MM.1S (cell line): ENCODE measurements around the gene NBPF1.
"Not testable (repeated sequence)": the region's sequence is repeated elsewhere in the genome, so short reads cannot be mapped to it uniquely, and the experiment has no call there.

Experiments used
- DNase-seq: peaks from one replicate; pipeline ENCODE4 v3.0.0-alpha.2; 2015
- H2AFZ ChIP-seq: fragments of 300-600 bp; sonication (generic); 2 replicates; pipeline ENCODE4 v1.6.0; 2016; ENCODE audit warnings: antibody characterized with exemption, low read length
- H3F3A ChIP-seq: fragments of 300-600 bp; sonication (generic); 2 replicates; pipeline ENCODE4 v1.6.1; 2016; ENCODE audit warnings: mild to moderate bottlenecking, antibody characterized with exemption, low read length, moderate library complexity, mixed read lengths; ENCODE audit not compliant: insufficient read depth
- H3K27ac ChIP-seq: fragments of 300-600 bp; sonication (generic); 2 replicates; pipeline ENCODE4 v1.5.1; 2016; ENCODE audit warnings: mild to moderate bottlenecking, low read length
- H3K27me3 ChIP-seq: fragments of 300-600 bp; sonication (generic); replicated peaks from 2 replicates; pipeline ENCODE4 v1.6.0; 2016; ENCODE audit warnings: low read length; ENCODE audit not compliant: insufficient read depth
- H3K36me3 ChIP-seq: fragments of 300-600 bp; sonication (generic); replicated peaks from 2 replicates; pipeline ENCODE4 v1.6.1; 2016; ENCODE audit warnings: mild to moderate bottlenecking, low read length, mixed read lengths; ENCODE audit not compliant: insufficient read depth
- H3K4me1 ChIP-seq: fragments of 300-600 bp; sonication (generic); 2 replicates; pipeline ENCODE4 v1.6.1; 2016; ENCODE audit warnings: low read length, mixed read lengths
- H3K4me2 ChIP-seq: fragments of 300-600 bp; sonication (generic); 2 replicates; pipeline ENCODE4 v1.6.0; 2016; ENCODE audit warnings: low read depth, low read length
- H3K4me3 ChIP-seq: fragments of 300-600 bp; sonication (generic); 2 replicates; pipeline ENCODE4 v1.5.1; 2016; ENCODE audit warnings: low read length, mixed read lengths
- H3K79me2 ChIP-seq: fragments of 300-600 bp; sonication (generic); 2 replicates; pipeline ENCODE4 v1.6.1; 2016; ENCODE audit warnings: mixed run types, low read length, mixed read lengths
- H3K9ac ChIP-seq: fragments of 300-600 bp; sonication (generic); 2 replicates; pipeline ENCODE4 v1.6.1; 2016; ENCODE audit warnings: low read length, mixed read lengths
- H3K9me2 ChIP-seq: fragments of 300-600 bp; sonication (generic); replicated peaks from 2 replicates; pipeline ENCODE4 v1.6.1; 2016; ENCODE audit warnings: mild to moderate bottlenecking, low read length, mixed read lengths; ENCODE audit not compliant: insufficient read depth
- H3K9me3 ChIP-seq: fragments of 300-600 bp; sonication (generic); replicated peaks from 2 replicates; pipeline ENCODE4 v1.6.1; 2016; ENCODE audit warnings: mild to moderate bottlenecking, low read length, mixed read lengths; ENCODE audit not compliant: insufficient read depth
- H4K20me1 ChIP-seq: fragments of 300-600 bp; sonication (generic); 2 replicates; pipeline ENCODE4 v1.6.1; 2016; ENCODE audit warnings: mild to moderate bottlenecking, low read length, moderate library complexity, mixed read lengths; ENCODE audit not compliant: insufficient read depth

NBPF1 gene

DNA sequence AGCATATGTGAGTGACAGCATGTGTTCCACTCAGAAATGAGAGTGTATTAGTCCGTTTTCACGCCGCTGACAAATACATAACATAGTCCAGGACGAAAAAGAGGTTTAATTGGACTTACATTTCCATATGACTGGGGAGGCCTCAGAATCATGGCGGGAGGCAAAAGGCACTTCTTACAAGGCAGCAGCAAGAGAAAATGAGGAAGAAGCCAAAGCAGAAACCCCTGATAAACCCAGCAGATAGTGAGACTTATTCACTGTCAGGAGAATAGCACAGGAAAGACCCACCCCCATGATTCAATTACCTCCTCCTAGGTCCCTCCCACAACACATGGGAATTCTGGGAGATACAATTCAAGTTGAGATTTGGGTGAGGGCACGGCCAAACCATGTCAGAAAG, 75.8 kb downstream of the NBPF1 start:
- H3K9ac ChIP-seq, H3K27ac ChIP-seq, H4K20me1 ChIP-seq, H3K27me3 ChIP-seq, H3K36me3 ChIP-seq, H3K9me3 ChIP-seq, H3K79me2 ChIP-seq, H3K4me3 ChIP-seq, H2AFZ ChIP-seq, H3K9me2 ChIP-seq, H3K4me1 ChIP-seq, DNase-seq, H3K4me2 ChIP-seq, H3F3A ChIP-seq: not testable (repeated sequence)

DNA sequence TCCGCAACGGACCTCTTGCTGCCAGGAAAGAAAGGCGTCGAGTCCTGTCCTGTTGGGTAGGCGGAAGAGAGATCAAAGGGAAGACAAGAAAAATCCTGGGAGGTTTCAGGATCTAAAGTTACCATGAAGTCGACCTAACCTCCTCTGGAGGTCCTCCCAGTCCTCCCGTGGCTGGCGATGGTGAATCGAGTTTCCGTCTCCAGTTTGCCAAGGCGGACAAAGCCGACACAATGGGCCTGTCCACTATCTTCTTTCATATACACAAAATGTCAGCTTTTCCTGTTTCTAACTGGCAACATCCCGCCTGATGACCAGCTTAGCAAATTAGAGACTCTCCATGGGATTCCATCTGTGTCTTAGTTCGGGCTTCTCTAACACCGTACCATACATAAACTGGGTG, 76.6 kb downstream of the NBPF1 start:
- not testable (repeated sequence) for H3K36me3 ChIP-seq

DNA sequence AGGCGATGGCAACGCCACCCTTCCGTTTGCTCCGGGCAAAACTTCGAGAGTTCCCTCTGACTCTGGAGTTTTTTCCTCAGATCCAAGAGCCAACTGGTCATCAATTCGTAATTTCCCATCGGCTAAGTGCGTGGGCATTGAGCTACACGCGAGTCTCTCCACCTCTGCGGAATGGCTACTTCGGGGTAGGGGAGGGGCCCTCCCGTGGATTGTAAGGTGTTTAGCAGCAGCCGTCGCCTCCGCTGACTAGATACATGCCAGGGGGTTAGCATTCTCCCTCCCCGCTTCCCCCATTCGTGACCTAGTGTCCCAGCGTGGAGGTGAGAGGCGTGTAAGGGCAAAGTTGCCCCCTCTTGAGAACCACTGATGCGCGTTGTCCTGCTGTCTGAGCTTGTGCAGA, 77.5 kb downstream of the NBPF1 start:
- not testable (repeated sequence) for H3K27ac ChIP-seq, H4K20me1 ChIP-seq, DNase-seq, H3K9me3 ChIP-seq, H3K4me1 ChIP-seq, H3K4me3 ChIP-seq, H3K36me3 ChIP-seq, H3K9me2 ChIP-seq, H2AFZ ChIP-seq, H3K4me2 ChIP-seq, H3F3A ChIP-seq, H3K79me2 ChIP-seq, H3K9ac ChIP-seq
- peaks cover 15% of the 10 kb centered on the region for H3K27me3 ChIP-seq

More for the DNA sequence above, 76.6 kb downstream of the NBPF1 start:
- not testable (repeated sequence) for H3K4me2 ChIP-seq, H3K27ac ChIP-seq, H3K79me2 ChIP-seq, H3K4me3 ChIP-seq, H4K20me1 ChIP-seq, H2AFZ ChIP-seq, H3K9ac ChIP-seq, H3K4me1 ChIP-seq, H3K9me3 ChIP-seq, H3F3A ChIP-seq, DNase-seq, H3K27me3 ChIP-seq, H3K9me2 ChIP-seq

DNA sequence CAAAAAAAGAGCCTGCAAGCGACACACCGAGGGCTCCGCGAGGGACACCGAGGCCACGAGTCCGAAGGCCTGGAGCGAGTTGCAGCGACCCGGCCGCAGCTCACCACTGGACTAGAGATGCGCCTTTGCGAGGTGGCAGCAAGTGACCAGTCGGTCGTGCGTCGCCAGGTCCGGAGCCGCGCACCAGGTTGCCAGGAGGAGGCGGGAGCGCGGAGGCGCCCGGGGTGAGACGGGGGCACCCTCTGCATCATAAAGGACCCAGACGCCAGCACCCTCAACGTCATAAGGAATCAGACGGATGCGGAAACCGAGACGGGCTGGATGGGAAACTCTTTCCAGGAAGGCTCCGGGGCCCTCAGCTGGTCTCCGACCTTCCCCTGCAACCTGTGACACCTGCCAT, 77.9 kb downstream of the NBPF1 start:
- not testable (repeated sequence) for H2AFZ ChIP-seq, H3K27ac ChIP-seq, H3K4me2 ChIP-seq, H3K4me3 ChIP-seq, H3K36me3 ChIP-seq, H3K9me3 ChIP-seq, H3K9me2 ChIP-seq, H4K20me1 ChIP-seq, H3K4me1 ChIP-seq, H3K9ac ChIP-seq, H3K79me2 ChIP-seq, H3F3A ChIP-seq, DNase-seq
- peaks cover 15% of the 10 kb centered on the region for H3K27me3 ChIP-seq

DNA sequence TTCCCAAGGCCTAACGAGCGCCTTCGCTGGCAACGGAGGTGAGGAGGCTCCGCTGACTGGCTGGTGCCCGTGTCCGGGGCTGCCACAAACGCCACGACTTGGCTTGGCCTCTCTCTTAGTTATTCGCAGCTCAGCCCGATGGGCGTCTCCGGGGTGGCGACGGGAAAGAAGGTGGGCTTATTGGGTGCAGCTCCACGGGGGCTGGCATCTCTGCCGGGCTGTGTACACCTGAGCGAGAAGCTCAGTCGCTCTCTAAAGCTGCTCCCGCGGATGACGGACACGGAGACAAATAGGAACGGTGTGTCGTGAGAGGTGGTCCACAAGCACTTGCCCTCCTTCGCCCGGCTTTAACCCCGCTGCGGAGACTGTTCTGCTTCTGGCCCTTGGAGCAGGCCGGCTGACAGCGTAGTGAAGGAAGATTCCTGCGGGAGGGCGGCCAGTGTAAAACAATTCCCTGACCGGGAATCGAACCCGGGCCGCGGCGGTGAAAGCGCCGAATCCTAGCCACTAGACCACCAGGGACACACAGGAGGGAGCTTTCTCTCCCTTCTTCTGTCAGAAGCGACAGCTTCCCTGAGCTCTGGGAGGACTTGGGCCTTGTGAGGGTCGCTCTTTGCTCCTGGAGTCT, 78.4 kb downstream of the NBPF1 start:
- not testable (repeated sequence) for H3K9me3 ChIP-seq, H3K9me2 ChIP-seq, H3K79me2 ChIP-seq, H3K4me2 ChIP-seq, H3K36me3 ChIP-seq, H4K20me1 ChIP-seq, H2AFZ ChIP-seq, H3K4me3 ChIP-seq, H3K27ac ChIP-seq, DNase-seq, H3K4me1 ChIP-seq, H3F3A ChIP-seq, H3K9ac ChIP-seq
- peaks cover 15% of the 10 kb centered on the region for H3K27me3 ChIP-seq

DNA sequence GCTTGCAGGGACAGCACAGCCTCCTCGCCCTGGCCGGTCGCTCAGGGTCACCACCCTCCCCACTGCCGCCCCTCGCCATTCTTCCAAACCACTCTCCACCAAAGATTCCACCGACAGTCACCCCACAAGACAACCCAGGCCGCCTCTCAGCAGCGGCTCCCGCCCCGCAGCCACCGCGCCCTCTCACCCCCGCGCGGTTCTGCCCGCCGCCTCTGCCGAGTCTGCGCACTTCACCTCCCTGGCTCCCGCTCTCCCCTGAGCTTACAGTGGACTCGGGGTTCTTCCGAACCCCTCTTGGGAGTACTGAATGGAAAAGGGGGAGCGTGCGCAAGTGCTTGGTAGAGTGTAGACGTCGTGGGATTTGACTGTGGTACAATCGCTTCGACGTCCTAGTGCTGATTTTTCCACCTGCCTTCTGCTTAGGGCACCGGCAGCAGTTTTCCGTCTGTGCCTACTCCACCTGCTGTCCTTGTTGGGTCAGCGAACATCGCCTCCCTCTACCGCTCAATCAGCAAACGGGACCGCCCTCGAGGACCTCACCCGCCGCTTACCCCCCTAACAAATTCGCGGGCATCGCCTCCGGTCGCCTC, 79.0 kb downstream of the NBPF1 start:
- H3K4me2 ChIP-seq, H2AFZ ChIP-seq: not testable (repeated sequence)

DNA sequence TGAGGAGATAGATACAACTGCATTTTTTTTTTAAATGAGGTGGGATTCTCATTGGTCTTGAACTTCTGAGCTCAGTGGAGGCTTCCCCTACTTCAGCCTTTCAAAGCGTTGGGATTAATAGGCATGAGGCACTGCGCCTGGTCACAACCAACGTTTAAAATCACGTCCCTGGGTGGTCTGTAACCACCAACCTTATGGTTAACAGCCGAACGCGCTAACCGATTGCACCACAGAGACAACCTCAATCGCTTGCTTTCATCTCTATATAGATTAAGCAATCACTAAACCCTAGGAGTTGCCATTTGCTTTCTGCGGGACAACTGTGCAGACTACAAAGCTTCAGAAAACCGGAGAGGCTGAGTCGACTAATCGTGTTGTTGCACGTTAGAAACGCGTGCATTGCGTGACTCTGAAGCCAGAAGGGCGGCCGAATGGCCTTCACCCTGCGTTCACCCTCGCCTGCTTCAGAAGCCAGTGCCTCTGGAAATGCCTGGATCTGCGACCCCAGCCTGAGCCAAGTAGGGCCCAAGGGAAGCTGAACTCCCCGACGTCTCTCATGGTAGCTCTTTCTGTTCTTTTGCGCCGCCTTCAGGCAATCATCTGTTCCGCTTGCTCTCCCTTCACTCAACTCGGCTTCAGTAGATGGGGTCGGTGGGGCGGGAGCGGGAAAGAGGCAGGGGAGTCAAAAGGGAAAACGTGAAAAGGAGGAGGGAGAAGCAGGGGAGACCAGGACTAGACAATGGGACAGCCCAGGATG, 81.0 kb downstream of the NBPF1 start:
- not testable (repeated sequence) for H3K79me2 ChIP-seq

More for the DNA sequence above, 79.0 kb downstream of the NBPF1 start:
- not testable (repeated sequence) for DNase-seq, H3K4me3 ChIP-seq, H3K9ac ChIP-seq, H3F3A ChIP-seq, H3K4me1 ChIP-seq, H3K79me2 ChIP-seq, H3K27ac ChIP-seq, H3K9me2 ChIP-seq, H4K20me1 ChIP-seq, H3K9me3 ChIP-seq, H3K36me3 ChIP-seq
- peaks cover 15% of the 10 kb centered on the region for H3K27me3 ChIP-seq

DNA sequence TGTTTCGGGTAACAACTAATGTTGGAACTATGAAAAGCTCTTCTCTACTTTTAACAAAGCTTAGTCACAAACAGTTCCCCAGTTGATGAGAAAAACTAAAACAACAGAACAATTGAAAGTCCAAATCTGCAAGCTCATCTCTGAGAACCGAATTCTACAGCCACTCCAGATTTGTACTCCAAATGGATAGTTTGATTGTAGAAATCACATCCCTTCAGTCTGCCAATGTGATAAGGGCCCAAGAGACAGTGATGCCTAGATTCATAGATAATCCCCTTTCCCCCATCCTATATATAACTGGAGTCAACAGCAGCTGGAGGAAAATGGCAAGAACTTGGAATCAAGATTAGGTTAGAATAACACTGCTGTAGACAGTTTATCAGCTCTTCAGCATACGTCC, 85.0 kb downstream of the NBPF1 start:
- H3K4me1 ChIP-seq, H3K4me2 ChIP-seq, H3K9ac ChIP-seq, DNase-seq, H3F3A ChIP-seq, H3K27ac ChIP-seq, H3K4me3 ChIP-seq, H2AFZ ChIP-seq, H3K9me2 ChIP-seq, H4K20me1 ChIP-seq, H3K79me2 ChIP-seq, H3K36me3 ChIP-seq, H3K9me3 ChIP-seq: not testable (repeated sequence)
- peaks cover 22% of the 10 kb centered on the region for H3K27me3 ChIP-seq

More for the DNA sequence above, 81.0 kb downstream of the NBPF1 start:
- H2AFZ ChIP-seq, H3F3A ChIP-seq, H3K9me3 ChIP-seq, H4K20me1 ChIP-seq, H3K36me3 ChIP-seq, H3K9ac ChIP-seq, DNase-seq, H3K4me3 ChIP-seq, H3K4me1 ChIP-seq, H3K4me2 ChIP-seq, H3K27ac ChIP-seq, H3K9me2 ChIP-seq: not testable (repeated sequence)
- peaks cover 15% of the 10 kb centered on the region for H3K27me3 ChIP-seq
